ENCODE results near the gene ITGAX. TPM values are rescaled to one million over a fixed set of nuclear protein-coding genes. Genes with fewer than 3 reads are reported as not detected.

The ITGAX gene
- total and polyA plus RNA-seq, 2 of the 8 experiments (the other 6 are each of a cell fraction or from before 2014, with no cell fraction given), result 0.30 TPM; not detected in 1

GRCh38 chr16:31390504-31391041 is 35.6 kb downstream of the ITGAX start:
- CTCF ChIA-PET (ENCODE audit: partially characterized antibody), result interaction anchor here (1.0 to 5.8 kb wide), 3 partner anchors 8 to 52 kb away, joined by 3 to 38 read pairs (median 3); partner anchors contain the start of gene ZNF843
- WGBS, 2 experiments (ENCODE audit: extremely low coverage in 1 of 2, insufficient coverage in 1 of 2, insufficient read length in 1 of 2, insufficient replicate concordance in 2 of 2, low coverage in 1 of 2, low lambda C conversion rate in 2 of 2, missing lambda C conversion rate in 1 of 2), result 88% methylated on average over 6 of the region's 6 CpGs; no CpG with 5 or more reads in 1 of the 2 experiments

More at GRCh38 chr16:31390504-31391041, 35.6 kb downstream of the ITGAX start:
- TF ChIP-seq FOSL1 (IDR thresholded peaks at IDR 0.05; ENCODE audit: insufficient read depth, low read depth, low read length), result no peak
- TF ChIP-seq MAFK (IDR thresholded peaks at IDR 0.05; ENCODE audit: low read depth, low read length), result peak; percentile 37; the same call in 1 of the 2 replicates
- no peak overlapping the region for H2BK20ac ChIP-seq (ENCODE audit: low read length)
- H3K56ac ChIP-seq (replicated peaks; ENCODE audit: insufficient read length, low read depth, low read length), result no peak overlapping the region
- H3K14ac ChIP-seq (ENCODE audit: insufficient read length), result no peak overlapping the region
- H3K27ac ChIP-seq (ENCODE audit: low read depth, low read length), result no peak overlapping the region
- no peak overlapping the region for H4K91ac ChIP-seq (replicated peaks; ENCODE audit: insufficient read length, low read length)
- no peaks in the 10 kb centered on the region for H3K23me2 ChIP-seq (ENCODE audit: low read depth, low read length)
- no peak overlapping the region for H2AK5ac ChIP-seq (ENCODE audit: low read depth, low read length)
- H4K8ac ChIP-seq (ENCODE audit: extremely low read depth, insufficient read depth, low read length), result no peak overlapping the region
- peaks cover 0 to 1% of the 10 kb centered on the region in 2 experiments for H4K20me1 ChIP-seq (replicated peaks in 1 of 2; ENCODE audit: control insufficient read depth in 1 of 2, insufficient read depth in 2 of 2, low read length in 2 of 2)
- H3K36me3 ChIP-seq (ENCODE audit: control insufficient read depth in 2 of 4, insufficient read depth in 4 of 4, low read length in 3 of 4), result no peaks in the 10 kb centered on the region
- no peak overlapping the region for H3K9ac ChIP-seq (replicated peaks in 1 of 4; ENCODE audit: extremely low read depth in 1 of 4, low read depth in 3 of 4, low read length in 3 of 4)
- no peaks in the 10 kb centered on the region for H3K79me1 ChIP-seq (ENCODE audit: low read depth, low read length)
- H3K4me3 ChIP-seq (ENCODE audit: extremely low read depth in 1 of 4, insufficient read depth in 2 of 4, low read depth in 3 of 4, low read length in 4 of 4), result no peak overlapping the region
- no peak for DNase-seq (ENCODE audit: low read depth in 1 of 2, low spot score in 2 of 2)
- POLR2A ChIA-PET (ENCODE audit: partially characterized antibody), result no interaction called here
- H3K9me3 ChIP-seq (ENCODE audit: insufficient read depth in 2 of 2, low read depth in 1 of 2, low read length in 1 of 2), result peaks cover 0 to 4% of the 10 kb centered on the region in 2 experiments; a peak in 1 of 4 replicates
- no peak overlapping the region for H3K4me2 ChIP-seq (ENCODE audit: insufficient read depth in 1 of 2, low read depth in 2 of 2, low read length in 2 of 2)
- no peak overlapping the region for H2BK12ac ChIP-seq (ENCODE audit: low read depth, low read length)
- H4K5ac ChIP-seq (ENCODE audit: insufficient read length, low read depth, low read length), result no peak overlapping the region
- peaks cover 0 to 5% (median 2%) of the 10 kb centered on the region in 4 experiments; a peak in 2 of 7 replicates for H3K4me1 ChIP-seq (replicated peaks in 1 of 4; ENCODE audit: control insufficient read depth in 3 of 4, insufficient read depth in 4 of 4, low read length in 3 of 4)
- no peak overlapping the region for H3K23ac ChIP-seq (ENCODE audit: insufficient read length)
- no peaks in the 10 kb centered on the region for H3K79me2 ChIP-seq (ENCODE audit: control insufficient read depth in 1 of 2, insufficient read depth in 2 of 2, low read length in 2 of 2)
- H3K27me3 ChIP-seq (replicated peaks in 1 of 4; ENCODE audit: control insufficient read depth in 3 of 4, extremely low read depth in 1 of 4, insufficient read depth in 3 of 4, low read length in 3 of 4), result no peaks in the 10 kb centered on the region
- no peak overlapping the region for H3K18ac ChIP-seq (ENCODE audit: extremely low read depth, low read length)
- H2BK5ac ChIP-seq (ENCODE audit: low read depth, low read length), result no peak overlapping the region
- no peak overlapping the region for H2AFZ ChIP-seq (ENCODE audit: low read length)
- H2BK15ac ChIP-seq (ENCODE audit: low read length), result no peak overlapping the region
- no peak overlapping the region for H3K4ac ChIP-seq (replicated peaks; ENCODE audit: insufficient read length, low read depth, low read length)
- no peak for FAIRE-seq
- H2BK120ac ChIP-seq (replicated peaks; ENCODE audit: low read depth, low read length), result no peak overlapping the region

Data from H1 (cell line).